Retinal pigment epithelial cell (primary cell): ENCODE measurements around the gene EP400.

Experiments used
- DNase-seq: peaks from one replicate; pipeline ENCODE4 v3.0.0-alpha.2; 2010; ENCODE audit warnings: low read depth
- H3K4me3 ChIP-seq: 2 replicates; pipeline ENCODE4 v1.5.1; 2011; ENCODE audit warnings: mild to moderate bottlenecking, low read length, control low read depth, moderate library complexity
- CTCF ChIP-seq: conservative IDR thresholded peaks from 2 replicates; pipeline ENCODE4 v1.5.1; 2011; ENCODE audit warnings: low read depth, low read length, control low read depth, inconsistent platforms

EP400 gene

GRCh38 chr12:131941116-131941986, 8.4 kb upstream of the EP400 start:
- H3K4me3 ChIP-seq = no peak overlapping the region
- no peak for TF ChIP-seq CTCF
- no peak for DNase-seq

GRCh38 chr12:131941987-131942341, 7.8 kb upstream of the EP400 start:
- no peak overlapping the region for H3K4me3 ChIP-seq
- TF ChIP-seq CTCF = no peak
- no peak for DNase-seq

GRCh38 chr12:131942671-131943070, 7.1 kb upstream of the EP400 start:
- no peak for DNase-seq
- no peak overlapping the region for H3K4me3 ChIP-seq
- TF ChIP-seq CTCF = no peak

- no peak overlapping the region for H3K4me3 ChIP-seq
- no peak for DNase-seq
- TF ChIP-seq CTCF = no peak
Measured at GRCh38 chr12:131943389-131943788, 6.4 kb upstream of the EP400 start.

GRCh38 chr12:131943876-131944275, 5.9 kb upstream of the EP400 start:
- DNase-seq = no peak
- TF ChIP-seq CTCF = no peak
- no peak overlapping the region for H3K4me3 ChIP-seq

- no peak for TF ChIP-seq CTCF
- no peak overlapping the region for H3K4me3 ChIP-seq
- DNase-seq = no peak
Measured at GRCh38 chr12:131944601-131945251, 5.0 kb upstream of the EP400 start.

GRCh38 chr12:131946757-131947156, 3.0 kb upstream of the EP400 start:
- DNase-seq = no peak
- H3K4me3 ChIP-seq = no peak overlapping the region
- TF ChIP-seq CTCF = no peak
